22Rv1 (cell line): Measurements from ENCODE around the gene TAF6.
A peak's percentile ranks its signal among the peaks of the same experiment; 100 is the strongest.

Source experiments
- H3K27ac ChIP-seq: fragments of 450-650 bp; 2 replicates; pipeline ENCODE4 v1.5.1; 2017
- CTCF ChIP-seq: fragments of 450-650 bp; IDR thresholded peaks from 2 replicates; pipeline ENCODE4 v1.5.1; 2017; ENCODE audit warnings: mild to moderate bottlenecking
- ZFX ChIP-seq: fragments of 450-650 bp; IDR thresholded peaks from 2 replicates; pipeline ENCODE4 v1.6.1; 2017; ENCODE audit warnings: antibody characterized with exemption, borderline replicate concordance

Gene TAF6

DNA sequence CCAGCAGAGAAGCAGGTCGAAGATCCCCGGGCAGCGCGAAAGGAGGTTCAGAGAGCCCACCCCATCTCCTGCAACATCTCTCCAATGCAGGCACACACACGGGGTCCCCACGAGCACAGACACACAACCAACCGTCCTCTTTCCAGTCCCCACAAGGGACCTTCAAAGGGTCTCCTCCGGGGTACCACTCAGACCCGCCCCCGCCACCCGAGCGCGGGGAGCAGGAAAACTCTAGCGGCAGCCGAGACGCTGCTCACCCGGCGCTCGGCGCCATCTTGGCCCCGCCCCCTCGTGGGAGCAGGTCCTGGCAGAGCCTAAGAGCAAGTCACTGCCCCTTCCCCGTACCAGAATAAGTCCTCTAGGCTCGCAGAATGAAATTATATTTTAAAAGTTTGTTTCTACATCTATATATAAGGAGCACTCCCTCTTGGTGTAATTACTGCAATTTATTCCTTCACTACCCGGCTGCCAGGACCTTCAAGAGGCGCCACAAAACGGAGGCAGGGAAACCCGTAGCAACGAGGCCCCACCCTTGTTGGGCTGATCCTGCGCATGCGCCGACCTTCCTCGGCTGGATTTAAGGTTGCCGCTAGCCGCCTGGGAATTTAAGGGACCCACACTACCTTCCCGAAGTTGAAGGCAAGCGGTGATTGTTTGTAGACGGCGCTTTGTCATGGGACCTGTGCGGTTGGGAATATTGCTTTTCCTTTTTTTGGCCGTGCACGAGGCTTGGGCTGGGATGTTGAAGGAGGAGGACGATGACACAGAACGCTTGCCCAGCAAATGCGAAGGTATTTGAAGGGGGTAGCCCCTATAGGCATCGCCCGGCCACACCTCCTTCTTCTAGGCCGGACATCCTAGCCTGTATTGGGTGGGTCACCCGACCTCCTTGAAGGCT lies at the start of gene TAF6, which contains the start of gene CNPY4:
Gene TAF6 (minus strand): TSS at position 287 of the 898 bp plus-strand sequence. CDS start 5,149 bp downstream, outside the sequence.
Gene CNPY4 (plus strand): TSS at position 563 of the 898 bp plus-strand sequence. CDS start 111 bp downstream, at position 674.
- H3K27ac ChIP-seq: peak within 1 kb of the TSS; percentile 88

GRCh38 chr7:100167912-100168323 lies 48.8 kb upstream of the TAF6 start:
- peak overlapping the region; percentile 55; the same call in 1 of the 2 replicates for H3K27ac ChIP-seq
- no peak for TF ChIP-seq CTCF
- TF ChIP-seq ZFX: no peak

More for the DNA sequence above, at the start of gene TAF6, which contains the start of gene CNPY4:
- TF ChIP-seq ZFX (no peak), CTCF (0 out of 2 replicates have a peak, but pooled peaks have one; percentile 11)

DNA sequence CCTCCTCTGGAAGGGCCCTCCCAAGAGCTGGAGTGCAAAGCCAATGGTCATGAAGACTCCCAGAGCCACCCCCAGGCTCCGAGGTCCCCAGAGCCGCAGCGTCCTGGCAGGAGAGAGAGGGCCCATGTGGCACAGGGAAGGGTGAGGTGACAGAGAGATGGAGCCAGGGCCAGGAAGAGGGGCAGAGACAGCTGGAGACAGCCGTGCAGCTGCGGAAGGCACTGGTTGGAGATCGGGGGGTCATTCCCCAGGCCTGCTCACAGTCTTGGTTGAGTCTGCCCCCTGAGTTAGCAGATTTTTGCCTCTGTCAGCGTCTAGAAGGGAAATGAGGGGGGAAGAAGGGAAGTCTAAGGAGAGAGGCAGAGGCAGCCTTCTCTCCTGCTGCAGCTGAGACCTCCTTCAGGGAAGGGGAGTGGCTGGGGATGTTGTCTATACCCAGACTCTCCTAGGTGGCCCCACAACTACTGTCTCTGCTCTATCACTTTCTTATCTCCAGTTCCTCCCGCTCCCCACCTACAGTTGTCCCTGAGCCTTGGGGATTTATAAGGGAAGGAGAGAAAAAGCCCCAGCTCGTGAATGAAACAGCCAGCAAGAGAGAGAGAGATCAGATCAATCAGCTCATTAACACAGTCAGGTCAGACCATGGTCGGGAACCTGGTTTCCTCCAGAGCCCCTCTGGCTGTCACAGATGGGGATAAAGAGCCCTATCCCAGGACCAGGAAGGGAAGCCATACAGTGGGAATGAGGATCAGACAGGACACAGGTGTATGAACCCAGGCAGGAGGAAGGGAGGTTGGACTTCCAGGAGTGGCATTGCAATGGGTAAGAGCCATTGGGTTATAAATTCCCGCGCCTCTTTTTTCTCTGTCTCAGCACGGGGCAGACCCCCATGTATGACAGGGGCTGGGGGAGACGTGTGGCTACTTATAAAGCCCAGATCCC lies 48.1 kb upstream of the TAF6 start:
- TF ChIP-seq CTCF: no peak
- TF ChIP-seq ZFX: no peak
- H3K27ac ChIP-seq: no peak overlapping the region

DNA sequence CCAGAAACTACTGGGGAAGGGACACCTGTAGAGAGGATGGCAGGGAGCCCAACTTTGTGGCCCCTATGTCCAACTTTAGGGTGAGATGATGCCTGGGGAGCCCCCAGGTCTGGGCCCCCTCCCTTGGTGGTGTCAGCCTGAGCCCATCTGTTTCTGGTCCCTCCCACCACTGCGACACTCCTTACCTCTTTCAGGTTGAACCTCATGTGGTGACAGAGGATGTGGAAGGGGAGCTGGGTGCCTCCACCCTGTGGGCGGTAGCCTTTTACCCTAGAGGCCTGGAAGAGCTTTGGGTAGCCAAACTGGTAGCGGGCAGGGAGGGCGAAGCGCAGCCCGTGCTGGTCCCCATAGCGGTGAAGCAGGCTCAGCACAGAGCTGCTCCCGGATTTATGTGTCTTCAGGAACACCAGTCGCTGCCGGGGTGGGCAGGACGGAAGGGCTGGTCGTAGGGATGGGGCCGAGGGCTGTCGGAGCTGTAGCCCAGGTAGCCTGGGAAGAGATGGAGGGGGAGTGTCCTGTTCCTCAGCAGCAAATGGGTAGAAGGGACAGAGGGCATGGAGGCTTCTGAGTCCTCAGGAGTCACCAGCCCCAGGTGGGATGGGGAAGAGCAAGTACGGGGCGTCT lies 47.3 kb upstream of the TAF6 start:
- H3K27ac ChIP-seq: no peak overlapping the region
- no peak for TF ChIP-seq CTCF
- TF ChIP-seq ZFX: no peak

- no peak for TF ChIP-seq CTCF
- no peak for TF ChIP-seq ZFX
- H3K27ac ChIP-seq: peak overlapping the region; percentile 64; the same call in 1 of the 2 replicates
Observed at GRCh38 chr7:100163871-100164270, 44.7 kb upstream of the TAF6 start.

DNA sequence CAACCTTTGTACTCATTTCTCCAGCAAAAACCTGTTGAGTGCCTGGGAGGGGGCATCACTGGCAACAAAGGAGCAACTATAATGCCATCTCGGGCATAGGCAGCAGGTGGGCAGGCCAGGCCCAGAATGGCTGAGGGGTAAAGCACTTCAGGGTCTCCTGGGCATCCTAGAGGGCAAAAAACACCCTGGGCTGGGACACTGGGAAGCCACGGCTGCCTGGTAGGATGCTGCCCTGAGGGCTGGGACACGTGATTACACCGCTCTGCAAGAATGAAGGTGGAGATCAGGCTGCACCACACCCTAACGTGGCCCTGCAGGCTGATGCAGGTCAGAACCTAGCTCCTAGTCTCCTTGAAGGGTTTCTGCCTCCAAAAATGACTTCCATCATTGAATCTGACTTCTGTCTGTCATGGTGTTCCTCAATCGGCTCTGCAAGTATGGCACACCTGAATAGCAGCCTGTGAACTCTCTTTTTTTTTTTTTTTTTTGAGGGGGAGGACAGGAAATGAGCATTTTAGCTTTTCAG lies 43.9 kb upstream of the TAF6 start:
- TF ChIP-seq CTCF (no peak), ZFX (no peak)
- H3K27ac ChIP-seq: peak overlapping the region; percentile 64
